Uterus (tissue), 4 donors: ENCODE data around the gene ZNF708. TPM values are rescaled to one million over a fixed set of nuclear protein-coding genes. Genes with fewer than 3 reads are reported as not detected.
"Not testable (repeated sequence)": the region's sequence is repeated elsewhere in the genome, so short reads cannot be mapped to it uniquely, and the experiment has no call there.

Source experiments
- DNase-seq, 2 donors: peaks; one replicate each; pipeline ENCODE4 v3.0.0-alpha.2; 2019 to 2020
- H3K27ac ChIP-seq, 2 donors: fragments of 200-600 bp; sonication (generic); 1 replicate in 1 of 2; 2 replicates in 1 of 2; pipeline ENCODE4 v1.5.1; 2016 to 2018
- H3K27me3 ChIP-seq, 2 donors: fragments of 200-600 bp; sonication (generic); one replicate each; pipeline ENCODE4 v1.5.1; 2018 to 2019; ENCODE audit warnings: control low read depth in 1 of 2
- H3K36me3 ChIP-seq, 2 donors: fragments of 200-600 bp; sonication (generic); one replicate each; pipeline ENCODE4 v1.5.1; 2019; ENCODE audit warnings: control low read depth in 1 of 2
- H3K4me1 ChIP-seq, 2 donors: fragments of 200-600 bp; sonication (generic); one replicate each; pipeline ENCODE4 v1.5.1; 2018 to 2019; ENCODE audit warnings: control low read depth in 1 of 2
- H3K4me3 ChIP-seq, 2 donors: fragments of 200-600 bp; sonication (generic); 1 replicate in 1 of 2; 2 replicates in 1 of 2; pipeline ENCODE4 v1.5.1; 2018 to 2019; ENCODE audit warnings: mild to moderate bottlenecking in 1 of 2
- H3K9me3 ChIP-seq, 2 donors: fragments of 200-600 bp; sonication (generic); one replicate each; pipeline ENCODE4 v1.5.1; 2019; ENCODE audit warnings: control low read depth in 1 of 2
- CTCF ChIP-seq, 4 experiments: fragments of 200-600 bp in 2 of 4; fragments of 450-650 bp in 2 of 4; sonication (generic) in 2 of 4; IDR thresholded peaks; one replicate each; pipeline ENCODE4 v1.5.1; 2016 to 2019; ENCODE audit warnings: antibody characterized with exemption in 4 of 4, mild to moderate bottlenecking in 2 of 4, moderate library complexity in 1 of 4
- POLR2A ChIP-seq, 2 donors: fragments of 450-650 bp; IDR thresholded peaks; one replicate each; pipeline ENCODE4 v1.6.1; 2016; ENCODE audit warnings: antibody characterized with exemption in 2 of 2, mild to moderate bottlenecking in 1 of 2, moderate library complexity in 1 of 2
- intact Hi-C: fragments of 100-400 bp; cut with DNase I; formaldehyde crosslinking; loops from one replicate; pipeline ENCODE4 v1.15.1; 2023; ENCODE audit warnings: low total_unique reads
- total RNA-seq, 4 donors: library from RNA; depleted of rRNA in 3 of 4; stranded (reverse); fragments of >200 nt in 3 of 4; gene quantifications; one replicate each; pipeline versions ENCODE4 v1.1.0 to v1.2.4, GENCODE V29; 2014 to 2023
- donor health status: DM: yes; HTN: yes; CAD: no.

Gene ZNF708
- total RNA-seq, 4 donors from 2014 or later: 2.3 to 30.4 (median 26.1) TPM

GRCh38 chr19:21269813-21270212 lies 59.4 kb downstream of the ZNF708 start:
- no peak for TF ChIP-seq CTCF (IDR thresholded peaks at IDR 0.05)
- no peak for TF ChIP-seq POLR2A (IDR thresholded peaks at IDR 0.05)
- Histone ChIP-seq H3K27me3 (no peaks in the 10 kb centered on the region), H3K4me1 (no peaks in the 10 kb centered on the region), H3K4me3 (no peak overlapping the region), H3K9me3 (no peaks in the 10 kb centered on the region), H3K27ac (no peak overlapping the region), H3K36me3 (no peaks in the 10 kb centered on the region)
- intact Hi-C loops: no loop called here
- no peak for DNase-seq

DNA sequence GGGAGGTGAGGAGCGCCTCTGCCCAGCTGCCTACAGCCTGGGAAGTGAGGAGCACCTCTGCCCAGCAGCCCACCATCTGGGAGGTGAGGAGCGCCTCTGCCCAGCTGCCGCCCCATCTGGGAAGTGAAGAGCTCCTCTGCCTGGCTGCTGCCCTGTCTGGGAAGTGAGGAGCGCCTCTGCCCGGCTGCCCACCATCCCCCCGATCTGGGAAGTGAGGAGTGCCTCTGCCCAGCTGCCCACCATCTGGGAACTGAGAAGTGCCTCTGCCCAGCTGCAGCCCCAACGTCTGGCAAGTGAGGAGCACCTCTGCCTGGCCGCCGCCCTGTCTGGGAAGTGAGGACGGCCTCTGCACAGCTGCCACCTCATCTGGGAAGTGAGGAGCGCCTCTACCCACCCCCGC lies 64.3 kb downstream of the ZNF708 start:
- intact Hi-C loops: no loop called here
- no peak overlapping the region for H3K27ac ChIP-seq
- TF ChIP-seq CTCF (IDR thresholded peaks at IDR 0.05) (no peak), POLR2A (IDR thresholded peaks at IDR 0.05) (no peak)

GRCh38 chr19:21264416-21264815 lies 64.8 kb downstream of the ZNF708 start:
- H3K27ac ChIP-seq: no peak overlapping the region
- no peak for DNase-seq
- no peaks in the 10 kb centered on the region for H3K36me3 ChIP-seq
- intact Hi-C loops: no loop called here
- H3K27me3 ChIP-seq: no peaks in the 10 kb centered on the region
- H3K9me3 ChIP-seq: no peaks in the 10 kb centered on the region
- TF ChIP-seq POLR2A (IDR thresholded peaks at IDR 0.05) (no peak), CTCF (IDR thresholded peaks at IDR 0.05) (no peak)
- H3K4me3 ChIP-seq: no peak overlapping the region
- H3K4me1 ChIP-seq: no peaks in the 10 kb centered on the region

More for the DNA sequence above, 64.3 kb downstream of the ZNF708 start:
- DNase-seq: no peak
- no peaks in the 10 kb centered on the region for H3K36me3 ChIP-seq
- H3K4me3 ChIP-seq: no peak overlapping the region
- H3K27me3 ChIP-seq: no peaks in the 10 kb centered on the region
- no peaks in the 10 kb centered on the region for H3K9me3 ChIP-seq
- H3K4me1 ChIP-seq: no peaks in the 10 kb centered on the region

DNA sequence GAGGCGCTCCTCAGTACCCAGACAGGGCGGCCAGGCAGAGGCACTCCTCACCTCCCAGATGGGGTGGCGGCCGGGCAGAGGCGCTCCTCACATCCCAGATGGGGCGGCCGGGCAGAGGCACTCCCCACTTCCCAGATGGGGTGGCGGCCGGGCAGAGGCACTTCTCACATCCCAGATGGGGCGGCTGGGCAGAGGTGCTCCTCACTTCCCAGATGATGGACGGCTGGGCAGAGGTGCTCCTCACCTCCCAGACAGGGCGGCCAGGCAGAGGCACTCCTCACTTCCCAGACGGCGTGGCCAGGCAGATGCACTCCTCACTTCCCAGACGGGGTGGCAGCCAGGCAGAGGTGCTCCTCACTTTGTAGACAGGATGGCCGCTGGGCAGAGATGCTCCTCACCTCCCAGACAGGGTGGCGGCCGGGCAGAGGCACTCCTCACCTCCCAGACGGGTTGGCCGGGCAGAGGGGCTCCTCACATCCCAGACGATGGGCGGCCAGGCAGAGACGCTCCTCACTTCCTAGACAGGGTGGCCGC lies 68.3 kb downstream of the ZNF708 start:
- H3K4me3 ChIP-seq, intact Hi-C loops, DNase-seq: not testable (repeated sequence)

GRCh38 chr19:21260164-21260847 lies 68.9 kb downstream of the ZNF708 start:
- no peak overlapping the region for H3K27ac ChIP-seq
- H3K36me3 ChIP-seq: no peaks in the 10 kb centered on the region
- TF ChIP-seq CTCF (IDR thresholded peaks at IDR 0.05) (no peak), POLR2A (IDR thresholded peaks at IDR 0.05) (no peak)
- H3K27me3 ChIP-seq: no peaks in the 10 kb centered on the region
- H3K4me1 ChIP-seq: no peaks in the 10 kb centered on the region
- DNase-seq: no peak
- H3K9me3 ChIP-seq: no peaks in the 10 kb centered on the region
- H3K4me3 ChIP-seq: no peak overlapping the region
- intact Hi-C loops: no loop called here

More for the DNA sequence above, 68.3 kb downstream of the ZNF708 start:
- not testable (repeated sequence) for H3K9me3 ChIP-seq, H3K27ac ChIP-seq, H3K36me3 ChIP-seq, H3K27me3 ChIP-seq, H3K4me1 ChIP-seq

- H3K36me3 ChIP-seq, DNase-seq, H3K27ac ChIP-seq, H3K27me3 ChIP-seq, intact Hi-C loops, H3K4me3 ChIP-seq, H3K4me1 ChIP-seq, H3K9me3 ChIP-seq: not testable (repeated sequence)
Measured at GRCh38 chr19:21259421-21260124, 69.6 kb downstream of the ZNF708 start.
